Activated CD4-positive, alpha-beta T cell treated with anti-CD3 and anti-CD28 coated beads, Interleukin-2, amount 50 U/mL, for 16 hours (primary cell): ENCODE measurements around the gene PXMP2.
A peak's percentile ranks its signal among the peaks of the same experiment; 100 is the strongest.

Source experiments
- DNase-seq: peaks from one replicate; pipeline ENCODE4 v3.0.0-alpha.2; 2020

Gene PXMP2

GRCh38 chr12:132698341-132698740 is 11.0 kb downstream of the PXMP2 start:
- DNase-seq: no peak

DNA sequence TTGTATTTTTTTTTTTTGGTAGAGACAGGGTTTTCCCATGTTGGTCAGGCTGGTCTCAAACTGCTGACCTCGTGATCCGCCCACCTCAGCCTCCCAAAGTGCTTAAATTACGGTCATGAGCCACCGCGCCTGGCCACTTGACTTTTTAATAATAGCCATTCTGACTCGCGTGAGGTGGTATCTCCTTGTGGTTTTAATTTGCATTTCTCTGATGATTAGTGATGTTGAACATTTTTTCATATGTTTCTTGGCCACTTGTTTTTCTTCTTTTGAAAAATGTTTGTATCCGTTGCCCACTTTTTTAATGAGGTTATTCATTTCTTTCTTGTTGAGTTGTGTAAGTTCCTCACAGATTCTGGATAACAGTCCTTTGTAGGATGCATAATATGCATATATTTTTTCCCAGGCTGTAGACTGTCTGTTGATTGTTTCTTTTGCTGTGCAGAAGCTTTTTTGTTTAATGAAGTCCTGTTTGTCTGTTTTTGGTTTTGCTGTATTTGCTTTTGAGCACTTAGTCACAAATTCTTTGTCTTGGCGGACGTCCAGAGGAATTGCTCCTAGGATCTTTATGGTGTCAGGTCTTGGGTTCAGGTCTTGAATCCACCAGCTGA is 12.9 kb downstream of the PXMP2 start:
- DNase-seq: no peak

- DNase-seq: no peak
Observed at GRCh38 chr12:132702640-132703039, 15.3 kb downstream of the PXMP2 start.

- DNase-seq: no peak
Observed at GRCh38 chr12:132703641-132704040, 16.3 kb downstream of the PXMP2 start.

DNA sequence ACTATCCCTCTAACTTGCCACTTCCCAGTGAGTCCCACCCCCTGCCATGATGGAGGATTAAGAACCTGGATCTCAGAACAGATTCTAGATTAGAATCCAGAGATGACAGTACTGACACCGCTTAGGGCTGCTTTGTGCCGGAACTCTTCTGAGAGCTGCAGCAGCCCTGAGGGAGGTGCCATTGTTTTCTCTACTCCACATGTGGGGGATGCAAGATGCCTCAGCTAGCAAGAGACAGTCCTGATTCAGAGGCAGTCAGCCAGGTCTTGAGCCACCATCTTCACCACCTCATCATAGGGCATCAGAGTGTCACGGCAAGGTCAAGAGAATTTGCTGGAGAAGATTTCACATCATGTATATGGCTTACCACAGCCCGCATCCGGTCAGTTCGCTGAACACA is 19.9 kb downstream of the PXMP2 start:
- no peak for DNase-seq

DNA sequence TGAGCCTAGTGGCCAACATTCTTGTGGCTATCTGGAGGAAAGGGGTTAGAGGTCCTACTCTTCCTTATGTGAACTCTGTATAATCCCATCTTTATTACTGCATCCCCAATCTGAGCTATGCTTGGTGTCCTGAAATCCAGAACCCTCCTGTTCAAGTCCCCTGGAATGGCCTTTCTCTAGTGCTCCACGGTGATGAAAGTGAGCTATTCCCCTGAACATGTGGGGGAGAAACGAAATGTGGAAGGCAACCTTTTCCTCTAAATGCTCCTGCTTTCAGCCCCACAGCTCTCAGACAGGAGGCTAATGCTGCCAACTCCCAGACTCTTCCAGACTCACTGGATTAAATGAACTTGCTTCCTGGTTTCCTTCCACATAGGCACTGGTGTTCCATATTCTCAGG is 20.8 kb downstream of the PXMP2 start:
- no peak for DNase-seq

DNA sequence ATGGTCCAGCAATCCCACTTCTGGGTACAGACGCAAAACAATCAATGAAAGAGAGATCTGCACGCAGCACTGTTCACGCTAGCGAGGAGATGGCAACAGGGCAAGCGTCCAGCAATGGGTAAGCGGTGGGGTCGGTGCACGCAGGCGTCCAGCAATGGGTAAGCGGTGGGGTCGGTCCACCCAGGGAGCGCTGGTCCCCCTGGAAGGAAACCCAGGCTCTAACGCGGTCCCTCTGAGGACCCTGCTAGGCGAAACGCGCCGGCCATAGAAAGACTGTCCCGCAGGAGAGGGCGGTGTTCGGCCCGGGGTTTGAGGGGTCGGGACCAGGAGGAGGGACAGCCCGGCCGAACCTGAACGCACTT is 22.6 kb downstream of the PXMP2 start:
- DNase-seq: no peak

DNA sequence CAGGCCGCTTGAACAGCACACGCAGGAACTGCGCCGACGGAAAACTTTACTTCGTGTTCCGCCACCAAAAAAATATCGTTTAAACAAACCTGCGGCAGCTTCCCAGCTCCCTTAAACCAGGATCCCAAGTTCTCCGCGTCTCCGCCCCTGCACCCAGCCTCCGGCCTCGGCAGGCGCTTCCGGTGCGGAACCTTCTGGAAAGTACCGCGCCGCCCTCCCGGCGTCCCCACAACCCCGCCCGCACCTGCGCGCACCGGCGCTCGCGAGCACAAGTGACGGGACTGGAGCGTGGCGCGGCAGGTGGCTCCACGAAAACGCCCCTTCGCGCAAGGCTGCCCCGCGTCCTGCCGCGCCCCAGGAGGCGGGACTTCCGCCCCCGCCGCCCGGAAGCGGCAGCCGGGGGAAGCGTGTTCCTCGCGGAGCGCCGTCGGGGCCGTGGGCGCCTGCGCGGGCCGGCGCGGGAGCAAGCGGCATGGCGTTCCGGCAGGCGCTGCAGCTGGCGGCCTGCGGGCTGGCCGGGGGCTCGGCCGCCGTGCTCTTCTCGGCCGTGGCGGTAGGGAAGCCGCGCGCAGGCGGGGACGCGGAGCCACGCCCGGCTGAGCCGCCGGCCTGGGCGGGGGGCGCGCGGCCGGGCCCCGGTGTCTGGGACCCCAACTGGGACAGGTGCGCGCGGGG is 23.2 kb downstream of the PXMP2 start, which contains the start of gene PGAM5:
PGAM5 (plus strand) TSS at position 438 of the 675 bp plus-strand sequence; CDS start at position 473, 35 bp downstream.
- DNase-seq: peak; percentile 92

DNA sequence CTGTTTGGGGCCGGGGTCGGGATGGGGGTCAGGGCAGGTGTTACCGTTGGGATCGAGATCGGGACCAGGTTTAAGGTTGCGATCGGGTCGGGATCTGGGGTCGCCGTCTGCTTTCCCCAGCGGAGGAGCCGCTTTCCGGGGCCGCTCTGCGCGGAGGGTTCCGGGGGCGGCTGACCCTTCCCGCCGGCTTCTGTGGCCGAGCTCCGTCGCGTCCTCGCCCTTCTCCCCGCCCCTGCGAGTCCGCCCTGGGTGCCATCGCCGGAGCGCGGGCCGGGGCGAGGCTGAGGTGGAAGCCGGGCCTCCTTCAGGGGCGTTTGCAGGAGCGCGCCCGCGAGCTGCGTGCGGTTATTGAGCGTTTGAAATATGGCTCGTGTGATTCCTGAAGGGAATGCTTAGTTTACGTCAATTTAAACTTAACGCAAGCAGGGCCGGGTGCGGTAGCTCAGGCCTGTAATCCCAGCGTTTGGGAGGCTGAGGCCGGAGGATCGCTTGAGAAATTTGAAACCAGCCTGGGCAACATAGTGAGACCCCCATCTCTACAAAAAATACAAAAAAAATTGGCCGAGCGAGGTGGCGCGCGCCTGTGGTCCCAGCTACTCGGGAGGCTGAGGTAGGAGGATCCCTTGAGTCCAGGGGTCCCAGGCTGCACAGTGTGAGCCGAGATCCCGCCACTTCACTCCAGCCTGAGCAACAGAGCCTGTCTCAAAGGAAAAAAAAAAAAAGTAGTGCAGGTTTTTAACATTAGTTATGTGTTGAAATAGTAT is 23.9 kb downstream of the PXMP2 start:
- DNase-seq: no peak

- no peak for DNase-seq
Observed at GRCh38 chr12:132713123-132713522, 25.7 kb downstream of the PXMP2 start.

DNA sequence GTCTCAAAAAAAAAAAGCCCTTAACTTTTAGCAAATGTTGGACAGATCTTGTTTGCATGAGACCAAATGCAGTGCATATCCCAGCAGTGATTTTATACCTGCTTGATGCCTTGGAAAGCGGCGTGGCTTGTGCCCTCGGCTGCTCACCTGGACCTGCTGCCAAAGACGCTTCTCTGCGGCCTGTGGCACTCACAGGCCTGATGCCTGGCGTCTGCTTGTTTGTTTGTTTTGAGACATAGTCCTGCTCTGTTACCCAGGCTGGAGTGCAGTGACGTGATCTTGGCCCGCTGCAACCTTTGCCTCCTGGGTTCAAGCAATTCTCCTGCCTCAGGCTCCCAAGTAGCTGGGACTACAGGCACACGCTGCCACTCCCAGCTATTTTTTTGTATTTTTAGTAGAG is 28.5 kb downstream of the PXMP2 start:
- DNase-seq: no peak

DNA sequence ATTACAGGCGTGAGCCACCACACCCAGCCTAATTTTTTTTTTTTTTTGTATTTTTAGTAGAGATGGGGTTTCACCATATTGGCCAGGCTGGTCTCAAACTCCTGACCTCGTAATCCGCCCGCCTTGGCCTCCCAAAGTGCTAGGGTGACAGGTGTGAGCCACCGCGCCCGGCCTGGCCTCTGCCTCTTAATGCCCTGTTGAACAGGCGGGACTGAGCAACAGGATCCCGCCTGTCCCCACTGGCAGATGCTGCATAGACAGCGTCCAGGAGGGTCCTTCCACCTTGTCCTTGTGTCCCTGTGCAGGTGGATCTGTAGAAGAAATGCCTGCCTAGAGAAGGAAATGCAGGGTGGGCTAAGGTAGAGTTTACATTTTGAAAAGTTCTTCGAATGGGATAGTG is 29.0 kb downstream of the PXMP2 start:
- DNase-seq: no peak

- no peak for DNase-seq
Observed at GRCh38 chr12:132717011-132717410, 29.6 kb downstream of the PXMP2 start.

DNA sequence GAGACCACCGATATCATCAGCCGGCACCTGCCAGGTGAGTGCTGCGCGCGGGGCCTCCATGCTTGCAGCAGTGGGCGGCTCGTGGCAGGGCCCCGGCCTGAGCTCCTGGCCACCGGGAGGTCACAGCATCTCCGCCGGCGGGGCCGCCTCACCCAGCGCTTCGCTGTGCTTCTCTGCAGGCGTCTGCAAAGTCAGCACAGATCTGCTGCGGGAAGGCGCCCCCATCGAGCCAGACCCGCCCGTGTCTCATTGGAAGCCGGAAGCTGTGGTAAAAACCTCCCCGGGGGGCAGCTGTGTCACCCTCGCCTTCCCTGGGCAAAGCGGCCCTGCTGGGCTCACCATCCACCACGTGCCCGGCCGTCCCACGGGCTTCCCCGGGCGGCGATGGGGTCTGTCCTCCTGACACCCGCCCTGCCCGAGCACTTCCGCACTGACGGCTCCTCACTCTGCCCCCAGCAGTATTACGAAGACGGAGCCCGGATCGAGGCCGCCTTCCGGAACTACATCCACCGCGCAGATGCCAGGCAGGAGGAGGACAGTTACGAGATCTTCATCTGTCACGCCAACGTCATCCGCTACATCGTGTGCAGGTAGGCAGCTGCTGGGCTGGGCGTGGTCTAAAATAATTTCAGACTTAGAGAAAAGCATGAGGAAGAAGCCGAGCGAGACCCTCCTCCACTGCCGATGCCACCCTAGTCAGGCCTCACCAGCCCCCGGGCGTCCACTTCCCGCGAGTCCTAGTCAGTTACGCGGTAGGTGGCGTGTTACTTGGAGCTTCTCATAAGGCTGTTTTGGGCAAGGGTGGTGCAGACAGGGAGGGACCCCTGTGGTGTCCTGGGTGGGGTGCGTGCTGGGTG is 30.4 kb downstream of the PXMP2 start:
- DNase-seq: no peak

DNA sequence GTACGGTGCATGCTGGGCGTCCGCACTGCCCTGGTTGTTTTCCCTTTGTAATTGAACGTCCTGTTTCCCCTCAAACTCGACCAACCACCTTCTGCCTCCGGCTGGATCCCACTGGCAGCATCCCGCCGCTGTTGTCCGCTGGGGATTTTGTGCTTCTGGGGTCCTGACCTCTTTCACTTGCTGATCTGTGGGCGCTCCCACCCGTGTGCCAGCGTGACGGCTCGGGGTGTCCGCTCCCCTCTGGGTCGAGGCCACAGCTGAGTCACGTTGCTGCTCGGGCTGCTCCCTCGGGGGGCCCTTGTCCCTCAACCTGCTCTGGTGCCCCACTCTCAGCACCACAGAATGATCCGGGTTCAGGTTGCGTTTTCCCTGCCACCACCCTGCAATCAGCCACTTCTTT is 31.3 kb downstream of the PXMP2 start:
- no peak for DNase-seq

- DNase-seq: no peak
Observed at GRCh38 chr12:132719141-132719953, 32.0 kb downstream of the PXMP2 start.

DNA sequence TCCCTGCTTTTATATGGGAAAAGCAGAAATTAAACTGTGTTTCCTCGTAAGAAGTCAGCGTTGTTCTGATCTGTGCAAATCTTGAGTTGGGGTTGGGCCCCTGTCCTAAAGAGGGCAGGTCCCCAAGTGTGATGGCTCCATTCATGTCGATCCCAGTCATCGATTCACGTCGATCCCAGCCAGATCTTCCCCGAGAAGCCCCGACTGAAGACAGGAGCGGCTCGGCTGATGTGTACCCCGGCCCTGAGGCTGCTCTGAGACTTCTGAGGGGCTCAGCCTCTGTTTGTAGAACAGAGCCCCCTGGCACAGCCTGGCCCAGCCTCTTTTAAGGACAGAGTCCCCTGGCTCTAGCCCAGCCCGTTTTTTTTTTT is 32.6 kb downstream of the PXMP2 start:
- DNase-seq: no peak

DNA sequence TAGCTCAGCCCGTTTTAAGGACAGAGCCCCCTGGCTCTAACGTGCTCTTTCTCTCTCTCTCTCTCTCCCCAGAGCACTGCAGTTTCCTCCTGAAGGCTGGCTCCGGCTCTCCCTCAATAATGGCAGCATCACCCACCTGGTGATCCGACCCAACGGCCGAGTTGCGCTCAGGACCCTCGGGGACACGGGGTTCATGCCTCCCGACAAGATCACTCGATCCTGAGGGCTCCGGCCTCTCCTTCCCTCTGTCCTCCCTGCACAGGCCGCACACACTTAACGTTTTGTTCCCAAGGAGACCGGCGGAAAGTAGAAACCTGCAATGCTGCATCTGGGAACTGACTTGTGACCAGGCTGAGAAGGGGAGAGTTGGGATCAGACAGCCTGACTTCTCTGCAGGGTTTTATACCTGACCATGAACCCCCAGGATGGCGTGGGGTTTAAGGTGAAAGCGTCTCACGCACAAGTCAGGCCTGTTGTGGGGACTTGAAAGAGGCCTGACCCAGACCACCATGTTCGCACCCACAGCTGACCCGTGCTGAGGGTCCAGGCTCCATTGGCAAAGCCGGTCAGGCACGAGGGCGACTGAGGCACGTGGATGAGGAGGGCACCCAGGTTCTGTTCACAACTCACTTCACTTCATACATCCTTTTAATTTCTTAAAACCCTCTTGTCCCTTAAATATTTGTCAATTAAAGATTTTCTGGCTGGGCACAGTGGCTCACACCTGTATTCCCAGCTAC is 33.4 kb downstream of the PXMP2 start:
- DNase-seq: no peak

- DNase-seq: no peak
Observed at GRCh38 chr12:132723015-132723763, 35.8 kb downstream of the PXMP2 start.

DNA sequence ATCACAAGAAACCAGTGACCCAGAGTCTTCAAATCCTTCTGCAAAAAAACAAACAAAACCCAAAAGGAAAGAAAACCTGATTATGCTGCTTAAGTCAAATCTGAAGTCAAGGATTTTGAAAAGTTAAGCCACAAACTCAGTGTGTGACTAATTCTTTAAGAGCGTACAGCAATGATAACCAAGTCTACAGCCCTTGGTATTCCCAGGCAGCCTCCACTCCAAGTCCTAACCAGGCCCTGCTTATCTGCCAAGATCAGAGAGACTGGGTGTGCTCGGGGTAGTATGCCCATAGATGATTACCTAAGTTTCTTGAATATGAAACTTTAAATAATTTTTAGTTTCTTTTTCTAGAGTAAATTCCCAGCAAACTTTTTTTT is 36.4 kb downstream of the PXMP2 start:
- DNase-seq: no peak
